GM21576 (cell line): ENCODE data around the gene PNPLA2.

ENCODE experiments used
- ATAC-seq: cut with Tn5 transposase; IDR thresholded peaks from one replicate; pipeline ENCODE4 v1.9.1; 2021; ENCODE audit warnings: mild to moderate bottlenecking, moderate library complexity; ENCODE audit not compliant: unreplicated experiment

Gene PNPLA2

DNA sequence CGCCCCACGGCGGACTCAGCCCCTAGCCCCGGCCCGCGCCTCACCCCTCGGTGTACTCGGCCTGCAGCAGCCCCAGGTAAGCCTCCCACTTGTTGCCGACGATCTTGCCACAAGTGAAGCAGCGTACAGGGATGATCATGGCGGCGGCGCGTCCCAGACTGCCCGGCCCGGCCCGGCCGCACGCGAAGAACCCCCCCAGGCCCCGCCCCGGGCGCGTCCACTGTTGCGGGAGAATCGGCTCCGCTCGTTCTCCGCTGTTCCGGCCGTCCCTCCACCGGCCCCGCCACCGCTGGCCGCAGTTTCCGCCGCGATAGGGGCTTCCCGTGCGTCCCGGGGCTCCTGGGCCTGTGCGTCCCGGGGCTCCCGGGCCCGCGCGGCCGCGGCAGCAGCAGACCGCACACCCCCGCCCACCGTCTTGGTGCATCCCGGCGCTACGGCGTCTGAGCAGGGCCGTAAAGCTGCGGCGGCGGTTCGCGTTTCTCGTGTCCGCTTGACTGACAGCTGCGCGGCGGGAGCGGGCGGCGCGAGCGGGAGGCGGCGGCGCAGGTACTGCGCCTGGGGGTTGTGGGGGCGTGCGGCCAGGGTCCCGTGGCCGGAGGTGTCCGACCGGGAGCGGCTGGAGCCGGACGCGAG, 23.8 kb downstream of the PNPLA2 start, which contains the start of the genes POLR2L and TSPAN4:
Gene POLR2L (minus strand): TSS at position 160 of the 633 bp plus-strand sequence. CDS start 21 bp downstream, at position 139.
Gene TSPAN4 (plus strand): TSS at position 483 of the 633 bp plus-strand sequence. CDS start 7,453 bp downstream, outside the sequence.
- peak; percentile 67 for ATAC-seq

DNA sequence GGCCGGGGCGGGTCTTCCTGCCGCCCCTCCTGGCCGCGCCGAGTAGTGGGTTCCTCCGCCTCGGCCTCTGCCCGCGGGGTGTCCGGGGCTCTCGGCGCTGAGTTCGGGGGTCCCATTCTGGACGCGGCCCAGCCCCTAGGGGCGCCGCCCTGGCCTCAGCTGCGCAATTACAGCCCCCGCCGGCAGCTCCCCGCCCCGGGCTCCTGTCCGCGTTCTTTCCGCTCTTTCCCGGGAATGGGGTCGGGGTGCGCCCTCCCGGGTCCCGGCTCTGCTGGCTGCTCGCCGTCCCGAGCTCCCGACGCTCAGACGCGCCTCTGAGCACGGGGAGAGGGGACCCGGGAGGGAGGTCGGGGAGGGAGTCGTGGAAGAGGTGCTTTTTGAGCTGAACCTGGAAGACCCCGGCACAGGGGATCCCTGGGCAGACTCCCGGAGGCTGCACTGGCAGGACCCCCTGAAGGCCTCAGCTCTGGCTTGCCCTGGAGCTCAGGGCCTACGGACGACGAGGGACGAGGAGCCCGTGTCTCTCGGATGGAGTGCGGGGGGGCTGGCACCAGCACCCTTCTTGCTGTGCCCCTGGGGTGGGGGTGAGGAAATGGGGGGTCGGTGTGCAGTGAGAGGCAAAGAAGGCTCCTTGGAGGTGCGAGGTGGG, 24.5 kb downstream of the PNPLA2 start:
- ATAC-seq = no peak

DNA sequence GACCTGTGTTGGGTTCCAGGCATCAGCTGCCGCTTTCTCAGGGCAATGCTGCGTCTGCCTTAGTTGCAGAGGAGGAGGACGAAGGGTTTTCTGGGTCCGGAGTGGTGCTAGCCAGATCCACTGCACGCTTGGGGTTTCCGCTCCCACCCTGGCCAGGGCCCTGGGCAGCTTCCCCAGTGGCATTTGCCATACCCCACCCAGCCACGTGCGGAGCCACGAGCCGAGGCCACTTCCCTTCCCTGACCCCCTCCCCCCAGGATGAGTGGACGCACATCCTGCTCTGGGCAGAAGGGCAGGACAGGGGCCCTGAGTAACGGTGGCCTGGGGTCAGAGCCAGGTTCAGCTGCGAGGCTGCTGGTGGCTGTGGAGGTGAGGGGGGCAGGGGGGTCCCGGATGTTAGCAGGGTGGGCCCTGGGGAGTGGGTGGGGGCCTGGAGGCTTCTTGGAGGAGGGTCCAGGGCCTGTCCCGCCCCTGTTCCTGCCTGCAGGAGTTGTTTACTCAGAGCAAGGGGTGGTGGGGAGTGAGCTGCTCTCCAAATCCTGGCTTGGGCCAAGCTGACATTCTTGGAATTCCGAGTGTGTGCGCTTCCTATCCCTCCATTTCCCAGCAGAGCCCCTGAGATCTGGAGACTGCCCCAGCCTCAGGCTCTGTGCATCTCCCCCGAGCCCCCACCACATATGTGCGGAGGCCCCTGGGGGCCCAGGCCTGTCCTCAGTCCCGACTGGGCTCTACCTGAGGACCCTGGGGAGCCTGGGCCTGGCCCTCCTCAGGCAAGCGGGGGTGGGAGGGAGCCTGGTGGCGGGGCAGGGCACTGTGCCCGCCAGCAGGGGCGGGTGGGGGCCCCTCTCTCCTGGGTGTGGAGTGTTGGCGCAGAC, 25.3 kb downstream of the PNPLA2 start:
- no peak for ATAC-seq

DNA sequence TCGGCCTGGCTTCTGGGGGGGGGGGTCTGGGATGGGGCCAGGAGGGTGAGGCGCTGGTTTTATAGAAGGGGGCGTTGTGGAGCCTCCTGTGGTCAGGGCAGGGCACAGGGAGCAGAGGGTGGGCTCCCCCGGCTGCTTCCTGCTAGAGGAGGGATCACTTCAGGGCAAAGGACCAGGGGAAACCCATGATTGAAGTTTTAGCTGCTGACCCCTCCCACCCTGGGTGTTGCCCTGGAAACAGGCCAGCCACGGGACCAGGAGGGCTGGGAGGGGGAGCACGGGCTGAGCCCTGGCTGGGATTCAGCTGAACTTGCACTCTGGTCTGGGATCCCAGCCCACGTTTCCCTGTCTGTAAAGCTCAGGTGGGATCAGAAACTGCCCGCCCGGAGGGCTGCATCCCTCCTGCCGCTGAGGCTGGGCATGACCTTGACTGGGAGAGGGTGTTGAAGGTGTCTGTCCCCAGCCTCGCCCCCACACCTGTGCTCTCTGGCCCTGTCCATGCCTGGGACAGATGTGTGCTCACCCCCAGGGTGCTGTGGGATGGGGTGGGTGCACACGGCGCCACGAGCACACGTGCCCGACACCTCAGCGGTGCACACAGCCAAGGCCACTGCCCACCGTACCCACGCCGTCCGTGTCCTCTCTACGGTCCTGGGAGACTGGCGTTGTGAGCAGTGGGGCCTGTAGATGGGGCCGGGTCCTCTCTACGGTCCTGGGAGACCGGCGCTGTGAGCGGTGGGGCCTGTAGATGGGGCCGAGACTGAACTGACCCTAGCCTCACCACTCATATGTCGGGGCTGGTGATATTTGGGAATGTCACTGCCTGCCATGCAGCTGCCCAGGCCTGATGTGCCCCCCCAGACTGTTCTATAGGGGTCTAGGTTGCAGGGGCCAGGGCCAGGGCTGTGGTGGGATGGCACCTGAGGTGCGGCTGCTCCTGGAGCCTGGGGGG, 26.3 kb downstream of the PNPLA2 start:
- no peak for ATAC-seq

DNA sequence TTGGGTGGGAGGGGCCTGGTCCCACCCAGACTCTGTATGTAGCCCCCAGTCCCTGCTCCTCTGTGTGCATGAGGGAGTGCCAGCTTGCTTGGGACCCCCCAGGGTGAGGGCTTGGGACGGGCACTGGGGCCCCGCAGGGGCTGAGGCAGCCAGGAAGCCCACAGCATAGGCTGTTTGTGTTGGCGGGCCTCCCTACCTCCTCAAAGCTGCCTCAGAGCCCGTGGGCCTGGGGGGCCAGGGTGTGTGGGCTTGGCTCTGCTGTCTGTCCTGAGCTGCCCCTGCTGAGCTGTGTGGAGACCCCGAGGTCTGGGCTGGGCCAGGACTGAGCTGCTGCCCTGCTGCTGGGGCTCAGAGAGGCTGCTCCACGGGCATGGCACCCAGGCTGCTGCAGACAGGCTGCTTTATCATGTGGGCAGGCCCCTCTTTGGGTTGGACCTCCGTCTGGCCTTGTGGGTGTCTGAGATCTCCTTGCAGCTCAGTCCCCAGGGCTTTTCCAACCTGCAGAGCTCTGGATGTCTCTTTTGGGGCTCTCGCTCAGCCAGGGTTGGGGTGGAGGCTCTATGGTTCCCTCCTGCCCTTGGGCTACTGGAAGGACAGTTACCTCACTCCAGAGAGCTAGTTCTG, 27.3 kb downstream of the PNPLA2 start:
- ATAC-seq = no peak

DNA sequence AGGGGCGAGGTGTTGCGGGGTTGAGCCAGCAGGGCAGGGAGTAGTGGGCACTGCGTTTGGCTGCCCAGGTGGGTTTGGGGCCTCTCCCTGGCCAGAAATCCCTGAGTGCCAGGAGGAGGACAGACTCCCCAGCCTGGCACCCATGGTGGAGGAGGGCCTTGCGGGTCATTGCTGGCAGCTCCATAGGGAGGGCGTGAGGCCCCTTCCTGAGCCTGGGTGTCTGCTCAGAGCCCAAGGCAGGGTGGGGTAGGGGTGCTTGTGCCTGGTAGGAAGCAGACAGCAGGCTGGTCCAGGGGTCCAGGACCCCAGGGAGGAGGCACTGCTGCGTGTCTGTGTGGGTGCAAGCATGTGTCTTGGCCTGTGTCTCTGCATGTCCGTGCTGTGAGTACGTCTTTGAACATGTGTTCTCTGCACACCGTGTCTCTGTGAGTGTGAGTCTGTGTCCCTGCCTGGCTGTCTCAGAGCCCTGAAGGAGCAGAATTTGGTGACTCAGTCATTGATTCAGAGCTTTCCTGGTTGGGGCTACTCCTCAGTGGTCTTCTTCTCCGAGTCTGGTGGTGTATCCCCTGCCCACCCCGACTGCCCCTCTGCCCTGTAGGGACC, 27.9 kb downstream of the PNPLA2 start:
- ATAC-seq = no peak

DNA sequence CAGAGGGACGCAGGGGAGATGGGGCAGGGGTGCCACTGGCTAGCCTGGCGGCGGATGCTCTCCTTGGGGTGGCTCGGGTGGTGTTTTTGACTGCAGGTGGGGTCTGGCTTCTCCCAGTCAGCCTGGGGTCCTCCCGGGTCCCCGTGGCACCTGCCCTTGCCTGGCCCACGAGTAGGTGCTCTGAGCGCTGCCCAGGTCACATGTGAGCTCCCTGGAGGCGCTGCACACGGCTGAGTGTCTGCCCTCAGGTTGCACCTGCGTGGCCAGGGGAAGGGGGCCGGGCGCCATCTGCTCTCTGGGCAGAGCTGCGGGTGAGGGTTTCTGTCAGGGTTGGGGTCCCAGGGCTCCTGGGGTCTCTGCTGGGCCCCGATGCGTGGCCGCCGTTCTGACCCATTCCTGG, 29.2 kb downstream of the PNPLA2 start:
- ATAC-seq = no peak

DNA sequence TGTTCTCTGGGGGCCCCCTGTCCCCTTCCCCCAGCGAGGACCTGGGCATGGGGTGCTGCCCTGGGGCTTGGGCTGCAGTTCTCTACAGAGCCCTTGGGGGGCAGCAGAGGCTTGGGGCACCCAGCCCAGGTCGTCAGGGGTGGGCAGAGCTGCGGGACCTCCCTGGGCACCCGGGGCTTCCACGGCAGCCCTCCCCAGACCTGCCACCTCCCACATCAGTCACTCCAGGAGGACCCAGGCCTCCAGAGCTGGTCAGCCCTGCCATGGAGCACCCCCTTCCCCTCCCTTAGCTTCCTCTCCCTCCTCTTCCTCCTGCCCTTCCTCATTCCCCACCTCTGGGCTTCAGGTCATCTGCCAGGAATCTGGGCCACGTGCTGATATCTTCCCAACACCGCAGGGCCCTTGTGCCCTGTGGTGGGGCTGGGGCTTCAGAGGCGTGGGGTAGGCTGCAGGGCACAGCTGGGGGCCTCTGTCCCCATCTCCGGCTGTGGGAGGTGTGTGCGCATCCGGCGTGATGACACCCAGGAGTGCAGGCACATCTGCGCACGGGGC, 29.7 kb downstream of the PNPLA2 start:
- ATAC-seq = no peak

DNA sequence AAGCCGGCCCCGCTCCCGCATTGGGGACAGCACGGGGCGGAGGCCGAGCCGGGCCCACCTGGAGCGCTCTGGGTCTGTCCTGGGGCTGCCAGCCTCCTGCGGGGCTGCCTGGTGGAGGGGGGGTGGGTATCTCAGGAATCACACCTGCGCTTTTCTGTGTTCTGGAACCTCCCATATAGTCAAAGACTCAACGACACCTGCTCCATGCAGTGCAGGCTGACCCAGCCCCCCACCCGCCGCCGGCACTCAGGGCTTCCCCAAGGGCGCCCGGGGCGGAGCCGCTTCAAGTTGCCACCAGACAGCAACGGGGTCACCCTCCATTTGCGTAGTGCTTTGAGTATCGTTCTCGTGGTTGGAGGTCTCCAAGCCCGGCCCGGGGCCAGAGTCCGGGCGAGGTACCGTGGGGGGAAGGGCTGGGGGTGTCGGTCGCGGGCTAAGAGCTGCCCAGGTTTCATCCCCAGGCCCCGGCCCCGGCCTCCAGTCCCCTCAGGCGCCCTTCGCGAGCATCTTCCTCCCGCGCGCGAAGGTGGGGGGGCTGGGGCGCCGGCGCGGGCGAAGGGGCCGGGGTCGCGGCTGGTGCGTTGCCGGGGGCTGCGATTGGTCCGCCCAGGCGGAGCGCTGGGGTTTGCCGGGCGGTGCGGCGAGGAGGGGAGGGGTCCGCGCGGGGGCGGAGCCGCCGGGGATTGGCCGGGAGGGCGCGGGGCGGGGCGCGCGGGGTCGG, 30.6 kb downstream of the PNPLA2 start:
- ATAC-seq = no peak

DNA sequence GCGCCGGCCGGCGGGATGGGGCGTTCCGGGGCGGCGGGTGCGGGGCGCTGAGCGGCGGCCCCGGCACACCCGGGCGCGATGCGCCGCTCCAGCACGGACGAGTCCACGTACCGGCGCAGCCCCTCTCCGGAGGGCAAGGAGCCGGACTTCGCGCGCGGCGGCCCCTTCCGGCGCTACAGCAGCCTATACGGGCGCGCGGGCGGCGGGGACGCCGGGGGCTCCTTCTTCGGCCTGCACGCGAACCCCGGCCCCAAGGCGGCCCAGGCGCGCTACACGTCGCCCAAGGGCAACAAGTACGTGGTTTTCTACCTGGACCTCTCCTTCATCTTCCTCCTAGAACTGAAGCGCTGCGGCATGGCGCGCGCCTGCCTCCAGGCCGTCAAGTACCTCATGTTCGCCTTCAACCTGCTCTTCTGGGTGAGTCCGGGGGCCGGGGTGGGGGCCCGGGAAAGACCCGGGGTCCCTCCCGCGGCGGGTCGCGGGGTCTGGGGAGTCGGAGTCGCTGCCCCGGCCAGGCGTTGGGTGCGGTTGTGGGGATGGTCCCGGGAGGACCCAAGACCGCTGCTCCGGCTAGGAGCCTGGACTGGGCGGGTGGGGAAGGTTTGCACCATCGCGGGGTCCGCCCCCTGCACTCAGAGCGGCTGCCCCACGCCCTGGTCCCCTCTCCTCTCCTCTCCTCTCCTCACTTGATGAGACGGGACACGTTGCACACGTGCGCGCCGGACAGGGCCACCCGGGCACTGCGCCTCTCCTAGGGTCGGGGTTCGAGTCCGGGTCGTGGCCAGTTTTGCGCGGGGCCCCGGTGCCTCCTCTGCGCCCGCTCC, 31.4 kb downstream of the PNPLA2 start:
- ATAC-seq = no peak

DNA sequence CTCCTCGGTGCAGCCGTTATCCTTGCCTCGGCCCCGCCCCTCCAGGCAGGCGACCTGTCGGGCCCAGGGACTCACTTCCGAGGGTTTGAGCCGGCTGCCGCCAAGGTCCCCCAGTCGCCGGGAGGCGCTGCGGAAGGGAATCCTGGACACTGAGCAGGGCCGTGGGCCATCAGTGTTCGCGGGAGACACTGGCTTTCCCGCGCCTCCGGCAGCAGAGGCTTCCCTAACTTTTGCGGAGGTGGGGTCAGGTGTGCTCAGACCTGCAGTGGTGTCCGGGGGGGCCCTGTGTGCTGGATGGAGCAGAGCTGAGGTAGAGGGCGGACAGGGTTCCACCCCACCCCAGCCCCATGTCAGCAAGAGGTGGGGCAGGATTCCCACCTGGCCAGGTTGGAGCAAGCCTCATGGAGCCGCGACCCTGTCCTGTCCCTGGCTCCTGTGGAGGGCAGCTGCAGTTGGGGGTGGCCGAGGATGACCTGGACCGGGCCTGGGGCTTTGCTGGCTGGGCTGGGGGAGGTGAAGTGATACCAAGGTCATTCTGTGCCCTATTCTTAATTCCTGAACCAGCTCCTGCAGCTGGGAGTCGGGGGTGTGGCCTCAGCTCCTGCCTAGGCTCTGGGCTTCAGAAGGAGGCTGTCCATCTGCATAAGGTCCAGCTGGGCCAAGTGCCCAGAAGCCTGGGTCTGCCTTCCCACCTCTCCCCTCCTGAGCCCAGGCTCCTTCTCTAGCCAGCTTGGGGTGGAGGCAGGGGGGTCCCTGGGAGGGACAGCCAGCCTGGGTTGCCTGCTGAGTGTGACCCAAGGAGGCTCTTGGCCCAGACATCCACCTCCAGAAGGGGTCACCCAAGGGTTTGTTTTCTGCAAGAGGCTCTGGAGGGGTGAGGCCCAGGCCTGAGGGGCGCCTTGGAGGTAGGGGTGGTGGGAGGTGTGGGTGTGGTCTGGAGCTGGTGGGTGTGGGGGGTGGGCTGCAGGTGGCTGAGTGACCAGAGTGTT, 32.4 kb downstream of the PNPLA2 start:
- ATAC-seq = no peak

DNA sequence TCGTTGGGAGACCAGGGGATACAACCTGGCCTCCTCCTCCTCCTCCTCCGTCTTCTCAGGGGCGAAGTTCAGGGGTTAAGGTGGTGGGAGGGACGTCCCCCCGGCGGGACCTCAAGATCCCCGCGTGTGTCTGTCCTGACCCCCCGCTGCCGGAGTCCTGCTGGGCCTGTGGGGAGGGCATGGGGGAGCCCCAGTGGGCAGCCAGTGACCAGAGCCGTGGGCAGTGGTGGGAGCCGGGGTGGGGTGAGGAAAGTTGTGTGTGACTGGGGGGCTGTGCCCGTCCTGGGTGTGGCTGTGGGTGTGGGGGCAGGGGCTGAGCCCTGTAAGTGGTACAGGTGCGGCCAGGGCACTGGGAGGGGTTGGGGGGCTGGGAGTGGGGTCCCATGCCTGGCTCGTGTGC, 34.0 kb downstream of the PNPLA2 start:
- no peak for ATAC-seq

DNA sequence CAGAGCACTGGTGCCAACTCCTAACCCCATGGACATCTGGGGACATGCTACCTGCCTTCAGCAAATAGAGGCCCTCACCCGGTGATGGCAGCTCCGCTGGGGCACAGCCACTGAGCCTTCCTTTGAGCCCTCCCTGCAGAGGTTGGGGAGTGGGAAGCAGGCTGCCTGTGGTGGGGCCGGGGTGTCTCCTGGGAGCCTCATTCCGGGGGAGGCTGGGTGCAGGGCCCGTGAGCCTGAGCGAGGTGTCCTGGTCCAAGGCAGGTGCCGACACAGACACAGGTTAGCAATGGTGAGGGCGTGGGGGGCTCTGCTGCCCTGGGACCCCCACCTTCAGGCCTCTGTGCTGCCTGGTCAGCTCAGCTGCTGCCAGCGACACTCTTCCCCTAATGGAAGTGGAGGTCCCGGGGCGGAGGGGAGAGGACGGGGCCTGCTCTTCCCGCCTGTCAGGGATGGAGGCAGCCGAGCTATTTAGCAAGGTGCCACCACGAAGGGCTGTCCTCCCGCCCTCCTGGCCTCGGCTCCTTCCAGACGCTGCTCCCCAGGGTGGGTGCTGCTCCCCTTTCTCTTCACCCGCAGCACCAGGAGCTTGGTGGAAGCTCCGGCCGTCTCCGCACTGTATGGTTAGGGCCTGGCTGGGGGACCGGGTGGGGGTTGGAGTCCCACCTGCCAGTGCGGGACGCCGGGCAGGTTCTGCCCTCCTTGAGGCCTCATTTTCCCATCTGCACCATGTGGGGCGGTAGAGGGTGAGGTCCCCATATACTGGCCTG, 35.2 kb downstream of the PNPLA2 start:
- ATAC-seq = no peak

DNA sequence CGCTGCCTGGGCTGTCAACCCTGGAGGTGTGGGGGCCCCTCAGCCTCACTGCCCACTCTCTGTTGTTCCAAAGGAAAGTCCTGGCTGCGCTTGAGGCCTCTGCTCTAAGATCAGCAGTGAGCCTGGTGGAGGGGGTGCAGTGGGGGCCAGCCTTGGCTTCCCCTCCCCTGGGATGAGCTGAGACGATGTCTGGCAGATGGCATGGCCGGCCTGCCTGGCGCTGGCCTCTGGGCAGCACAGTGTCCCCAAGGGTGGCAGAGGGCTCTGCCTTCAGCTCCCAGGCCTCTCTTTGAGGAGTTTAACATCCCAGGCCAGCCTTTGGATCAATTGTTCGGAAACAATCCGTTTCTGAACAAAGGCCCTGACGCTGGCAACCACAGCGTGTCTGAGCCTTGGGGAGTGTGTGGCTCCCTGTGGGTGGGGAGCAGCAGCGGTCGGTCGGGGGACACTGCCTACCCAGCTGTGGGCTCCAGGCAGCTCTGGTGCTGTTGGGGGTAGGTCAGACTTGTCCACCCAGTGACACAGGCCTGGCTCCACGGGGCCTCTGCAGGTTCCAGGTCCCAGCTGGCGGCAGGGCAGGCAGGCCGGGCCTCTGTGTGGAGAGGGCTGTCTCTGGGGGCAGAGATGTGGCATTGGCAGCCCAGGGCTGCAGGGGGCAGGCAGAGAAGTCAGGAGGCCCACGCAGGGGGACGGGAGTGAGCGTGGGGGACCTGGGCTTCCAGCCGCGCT, 36.1 kb downstream of the PNPLA2 start:
- no peak for ATAC-seq

DNA sequence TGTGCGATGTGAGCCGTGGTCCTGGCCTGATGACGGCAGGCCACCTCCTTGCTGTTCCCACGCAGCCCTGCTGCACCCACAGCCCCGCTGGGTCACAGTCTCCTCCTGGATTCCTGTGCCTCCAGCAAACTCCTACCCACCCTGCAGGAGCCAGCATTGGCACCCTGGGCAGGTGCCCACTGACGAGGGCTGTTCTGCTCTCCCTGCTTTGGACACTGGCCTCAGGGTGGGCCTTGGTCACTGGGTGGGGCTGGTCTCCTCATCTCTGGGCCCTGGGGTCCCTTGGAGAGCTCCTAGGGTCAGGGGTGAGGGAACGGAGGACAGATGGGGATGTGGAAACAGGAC, 36.6 kb downstream of the PNPLA2 start:
- ATAC-seq = no peak
